COLO668 (cell line): ENCODE results near the gene GHRHR.
A peak's percentile ranks its signal among the peaks of the same experiment; 100 is the strongest.

ENCODE experiments used
- DNase-seq: peaks from one replicate; lab custom pipeline; 2025; ENCODE audit not compliant: unreplicated experiment; lab: John Stamatoyannopoulos, UW

The GHRHR gene

GRCh38 chr7:30927559-30927958 is 36.2 kb upstream of the GHRHR start:
- no peak for DNase-seq

DNA sequence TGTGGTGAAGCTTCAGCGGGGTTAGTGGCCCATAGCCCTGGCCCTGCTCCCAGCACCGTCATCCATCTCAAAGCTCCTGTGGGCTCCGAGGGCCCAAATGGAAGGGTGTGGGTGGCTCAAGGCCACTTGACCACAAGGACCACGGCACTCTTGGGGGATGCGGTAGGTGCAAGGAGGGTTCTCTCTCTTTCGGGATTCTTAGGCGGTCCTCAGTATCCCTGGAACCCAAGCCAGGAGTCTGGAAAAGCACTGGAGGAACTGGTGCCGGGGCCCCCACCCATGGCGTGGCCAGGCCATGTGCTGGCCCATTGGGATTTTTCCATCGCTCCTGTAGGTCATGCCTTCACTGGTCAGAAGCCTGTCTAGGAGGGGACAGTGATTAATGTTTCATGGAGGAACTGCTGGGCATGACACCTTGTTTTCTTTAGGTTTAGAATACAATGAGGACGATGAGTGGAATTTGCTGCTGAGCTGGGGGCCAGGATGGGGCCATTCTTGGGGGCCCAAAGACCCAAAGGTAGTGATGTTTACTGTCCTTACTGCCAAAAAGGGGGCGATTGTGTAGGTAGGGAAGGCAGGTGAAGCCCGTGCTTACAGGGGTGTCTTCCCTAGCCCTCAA is 35.4 kb upstream of the GHRHR start:
- DNase-seq: no peak

DNA sequence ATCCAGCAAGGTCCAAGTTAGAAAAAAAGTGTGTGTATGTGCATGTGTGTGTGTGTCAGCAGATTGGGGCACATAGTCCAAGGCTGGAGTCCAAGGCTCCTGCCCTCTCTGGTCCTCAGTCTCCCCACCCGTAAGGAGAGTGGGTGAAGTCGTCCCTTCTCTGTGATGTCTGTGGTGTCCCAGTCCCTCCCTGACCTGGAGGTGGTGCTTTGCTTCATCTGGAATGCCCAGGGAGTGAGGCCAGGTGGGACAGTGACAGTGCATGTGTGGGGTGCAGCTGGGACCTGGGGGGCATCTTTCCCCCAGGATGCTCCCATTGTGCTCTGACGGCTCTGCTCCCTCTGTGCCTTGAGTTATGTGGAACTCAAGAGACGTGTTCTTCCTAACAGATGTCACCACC is 34.1 kb upstream of the GHRHR start:
- no peak for DNase-seq

DNA sequence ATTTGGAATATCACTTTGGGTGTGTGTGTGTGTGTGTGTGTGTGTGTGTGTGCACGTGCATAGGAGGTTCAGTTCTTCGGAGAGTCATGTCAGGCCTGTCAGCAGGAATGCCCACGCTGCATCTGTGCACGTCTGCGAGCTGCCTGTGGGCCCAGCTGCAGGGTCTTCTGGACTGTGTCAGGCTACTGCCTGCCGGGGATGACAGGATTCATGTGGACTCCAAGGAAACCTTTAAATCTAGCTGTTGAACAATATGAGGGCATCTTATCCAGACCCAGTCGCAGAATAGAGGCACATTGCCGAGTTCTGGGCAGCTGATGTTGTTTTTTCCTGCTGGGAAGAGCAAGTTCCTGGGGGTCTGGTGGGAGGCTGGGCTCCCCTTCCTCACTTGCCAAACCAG is 33.1 kb upstream of the GHRHR start:
- DNase-seq: no peak

GRCh38 chr7:30931161-30931928 is 32.4 kb upstream of the GHRHR start:
- no peak for DNase-seq

- no peak for DNase-seq
Observed at GRCh38 chr7:30931929-30932540, 31.7 kb upstream of the GHRHR start.

DNA sequence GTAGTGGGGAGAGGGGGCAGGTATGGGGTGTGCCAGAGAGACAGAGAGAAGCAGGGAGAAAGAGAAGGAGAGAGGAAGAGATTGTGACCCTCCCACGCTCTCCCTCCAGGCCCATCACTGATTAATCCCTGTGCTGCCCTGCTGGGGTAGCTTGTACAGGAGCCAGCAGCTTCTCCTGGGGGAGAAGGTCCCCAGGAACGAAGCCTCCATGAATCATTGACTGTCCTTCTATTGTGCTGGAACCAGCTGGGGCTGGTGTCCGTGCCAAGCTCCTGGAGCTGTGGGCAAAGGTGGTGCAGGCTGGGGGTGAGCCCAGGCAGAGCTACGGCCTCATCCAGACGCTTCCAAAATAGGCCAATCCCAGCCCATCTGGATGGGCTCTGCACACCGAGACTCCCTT is 31.2 kb upstream of the GHRHR start:
- no peak for DNase-seq

GRCh38 chr7:30933124-30933974 is 30.4 kb upstream of the GHRHR start:
- DNase-seq: no peak

DNA sequence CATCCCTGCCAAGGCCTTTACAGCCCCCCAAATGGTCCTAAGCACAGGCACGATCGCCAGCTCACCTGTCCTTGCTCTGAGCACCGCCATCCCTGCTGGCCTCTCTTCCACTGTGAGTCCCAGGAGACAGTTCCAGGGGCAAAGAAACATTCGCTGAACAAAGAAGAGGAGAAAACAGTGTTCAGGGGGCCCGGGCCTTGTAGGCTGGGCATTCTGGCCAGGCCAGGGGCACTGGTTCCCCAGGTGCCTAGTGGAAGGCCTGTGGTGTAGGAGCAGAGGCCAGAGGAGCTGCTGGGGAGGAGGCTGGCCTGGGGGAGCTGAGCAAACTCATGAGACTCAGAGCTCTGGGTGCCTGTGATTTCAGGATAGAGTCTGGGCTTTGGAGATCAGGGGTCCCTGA is 29.5 kb upstream of the GHRHR start:
- no peak for DNase-seq

DNA sequence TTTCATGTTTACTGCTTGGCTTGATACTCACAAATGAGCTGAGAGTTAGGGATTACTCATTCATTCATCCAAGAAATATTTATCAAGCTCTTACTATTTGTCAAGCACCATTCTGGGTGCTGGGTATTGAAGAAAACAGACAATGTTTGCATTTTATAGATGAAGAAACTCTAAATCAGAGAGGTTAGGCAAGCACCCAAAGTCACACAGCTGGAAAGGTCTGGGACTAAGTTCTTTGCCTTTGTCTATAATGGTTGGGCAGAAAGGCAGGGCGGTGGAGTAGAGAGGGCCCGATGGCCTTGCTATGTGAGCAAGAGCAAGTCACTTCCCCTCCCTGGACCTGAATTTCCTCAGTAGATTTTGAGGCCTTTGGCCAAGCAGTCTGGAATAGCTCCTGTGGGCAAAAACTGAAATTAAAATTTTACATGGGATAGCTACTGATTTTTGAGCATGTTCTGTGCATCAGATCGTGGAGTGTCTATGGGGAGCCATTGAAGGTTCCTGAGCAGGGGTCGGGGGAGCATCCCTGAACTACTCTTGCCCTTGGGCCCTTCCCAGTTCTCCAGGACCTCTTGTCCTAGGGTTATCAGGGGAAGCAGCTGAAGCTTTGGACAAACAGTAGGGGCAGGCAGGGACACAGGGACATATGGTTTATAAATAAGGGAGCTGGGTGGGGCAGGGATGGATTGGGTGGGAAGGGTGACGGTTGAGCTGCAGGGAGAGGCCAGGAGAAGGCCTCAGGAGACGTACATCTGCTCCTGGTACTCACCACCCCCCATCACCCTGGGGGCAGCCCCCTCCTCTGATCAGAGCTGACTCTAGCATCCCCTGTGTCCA is 28.8 kb upstream of the GHRHR start:
- DNase-seq: no peak

DNA sequence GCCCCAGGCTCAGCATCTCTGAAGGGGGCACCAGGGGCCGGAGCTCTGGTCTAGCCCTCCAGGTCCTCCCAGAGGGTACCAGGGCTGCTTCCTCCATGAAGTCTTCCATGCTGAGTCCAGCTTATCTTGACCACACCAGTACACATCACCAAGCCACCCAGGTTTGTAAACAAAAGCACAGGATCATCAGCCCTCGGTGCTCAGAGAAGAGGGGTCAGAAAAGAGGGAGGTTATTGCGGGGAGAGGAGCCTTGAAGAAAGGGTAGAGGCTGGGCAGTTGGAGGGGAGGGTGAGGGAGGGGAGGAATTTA is 28.2 kb upstream of the GHRHR start:
- DNase-seq: no peak

- no peak for DNase-seq
Observed at GRCh38 chr7:30936650-30937245, 27.0 kb upstream of the GHRHR start.

- DNase-seq: no peak
Observed at GRCh38 chr7:30937416-30937815, 26.3 kb upstream of the GHRHR start.

DNA sequence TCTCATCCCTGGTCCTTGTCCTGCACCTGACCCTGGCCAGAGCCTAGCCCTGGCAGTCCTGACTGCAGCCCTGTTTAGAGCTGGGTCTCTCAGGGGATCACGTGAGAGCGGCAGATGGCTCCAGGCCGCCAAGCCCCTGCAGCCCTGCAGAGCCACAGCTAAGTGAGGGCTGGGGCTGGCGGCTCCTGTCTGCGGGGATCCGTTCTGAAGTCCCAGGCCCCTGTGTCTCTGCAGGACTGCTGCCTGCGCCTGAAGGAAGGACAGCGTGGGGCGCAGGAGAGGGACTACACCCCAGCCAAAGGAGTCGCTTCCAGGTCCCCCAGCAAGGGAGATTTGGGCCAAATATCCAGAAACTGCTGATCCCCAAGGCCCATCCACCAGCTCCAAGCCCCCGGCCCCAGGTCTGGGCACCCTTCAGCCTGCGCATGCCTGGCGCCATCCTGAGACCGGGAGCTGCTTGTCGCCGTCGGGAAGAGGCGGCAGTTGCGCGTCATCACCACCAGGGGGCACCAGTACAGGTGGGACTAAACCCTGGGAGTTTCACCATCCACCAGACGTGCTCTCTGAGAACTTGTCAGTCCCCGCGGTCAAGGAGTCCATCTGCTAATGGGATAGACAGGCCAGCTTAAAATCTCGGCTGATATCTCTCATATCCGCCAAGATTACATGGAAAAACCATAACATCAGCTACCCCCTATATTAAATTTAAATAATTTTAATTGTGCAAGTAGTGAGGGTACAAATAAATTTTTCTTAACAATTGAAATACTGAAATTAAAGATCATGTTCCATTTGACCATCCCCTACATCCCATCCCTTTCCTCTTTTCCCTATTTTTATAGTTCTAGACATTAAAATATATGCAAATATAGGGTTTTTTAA is 25.1 kb upstream of the GHRHR start:
- peak; percentile 83 for DNase-seq

- no peak for DNase-seq
Observed at GRCh38 chr7:30941582-30942323, 22.0 kb upstream of the GHRHR start.

GRCh38 chr7:30950197-30950596 is 13.6 kb upstream of the GHRHR start:
- DNase-seq: no peak

- DNase-seq: no peak
Observed at GRCh38 chr7:30954914-30955313, 8.8 kb upstream of the GHRHR start.

DNA sequence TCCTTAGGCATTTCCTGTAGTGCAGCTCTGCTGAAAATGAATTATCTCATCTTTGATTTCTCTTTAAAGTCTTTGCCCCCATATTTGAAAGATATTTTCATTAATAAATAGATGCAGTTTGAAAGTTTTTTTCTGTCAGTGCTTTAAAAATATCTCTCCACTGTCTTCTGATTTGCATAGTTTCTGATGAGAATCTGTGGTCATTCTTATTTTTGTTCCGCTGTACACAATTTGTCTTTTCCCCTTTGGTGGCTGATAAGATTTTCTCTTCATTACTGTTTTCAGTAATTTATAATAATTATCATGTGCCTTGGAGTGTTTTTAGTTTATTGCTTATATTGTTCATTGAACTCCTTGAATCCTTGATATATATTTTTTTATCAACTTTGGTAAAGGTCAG is 7.0 kb upstream of the GHRHR start:
- DNase-seq: no peak

DNA sequence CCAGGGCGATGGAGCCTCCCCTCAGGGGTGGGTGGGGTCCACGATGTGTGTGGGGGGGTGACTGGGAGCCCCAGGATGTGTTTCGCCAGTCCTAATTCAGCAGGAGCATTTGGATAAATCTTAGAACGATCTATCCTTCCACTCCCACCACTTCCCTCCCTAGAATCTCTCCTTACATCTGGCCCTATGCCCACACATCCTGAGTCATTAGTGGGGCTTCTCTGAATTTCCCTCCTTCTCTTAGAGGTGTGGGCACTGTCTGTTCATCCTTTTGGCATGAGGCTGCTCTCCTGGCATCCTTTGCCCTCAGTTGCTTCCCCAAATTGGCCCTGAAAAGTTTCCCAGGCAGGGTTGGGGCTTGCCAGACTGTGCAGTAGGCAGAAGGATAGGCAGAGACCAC is 1.6 kb downstream of the GHRHR start:
- no peak for DNase-seq
